Measurements from ENCODE around the gene BLVRB.

The BLVRB gene

DNA sequence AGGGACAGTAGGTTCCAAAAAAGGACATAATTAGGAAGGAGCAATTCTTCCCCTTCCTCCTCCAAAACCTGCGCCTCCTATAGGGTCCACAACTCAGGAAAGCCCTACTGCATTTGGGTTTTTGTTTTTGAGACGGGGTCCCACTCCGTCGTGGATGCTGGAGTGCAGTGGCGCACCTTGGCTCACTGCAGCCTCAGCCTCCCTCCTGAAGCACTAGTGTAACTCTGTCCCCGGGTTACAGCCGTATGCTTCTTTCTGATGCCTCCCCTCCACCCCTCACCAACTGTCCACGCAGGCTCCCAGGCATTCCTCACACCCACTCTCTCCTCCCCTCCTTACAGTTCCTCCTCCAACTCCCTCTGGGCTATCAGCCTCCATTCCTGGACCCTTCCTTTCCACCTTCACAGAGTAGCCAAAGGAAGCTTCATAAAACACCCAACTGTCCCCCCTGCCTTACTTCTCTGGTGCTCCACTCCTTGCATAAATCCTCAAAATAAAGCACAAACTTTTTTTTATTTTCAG lies 19.2 kb downstream of the BLVRB start:
- peak overlapping the region; percentile 17 for H2AFZ ChIP-seq (ENCODE audit: low read length)
- no peak overlapping the region for H3K4me2 ChIP-seq (ENCODE audit: insufficient read depth, low read length, poor library complexity, severe bottlenecking)
- H3K27ac ChIP-seq (replicated peaks; ENCODE audit: low read length) = peak overlapping the region; percentile 20
- no peak overlapping the region for H4K91ac ChIP-seq (ENCODE audit: low read depth, low read length, poor library complexity)
- H3K9me3 ChIP-seq (replicated peaks in 1 of 2; ENCODE audit: control insufficient read depth in 2 of 2, insufficient read depth in 1 of 2, low read depth in 1 of 2, low read length in 2 of 2) = no peaks in the 10 kb centered on the region
- DNase-seq (ENCODE audit: low spot score) = no peak
- H3K27me3 ChIP-seq (ENCODE audit: control insufficient read depth in 3 of 3, insufficient read depth in 3 of 3, low read depth in 1 of 3, low read length in 3 of 3) = no peaks in the 10 kb centered on the region
- no peak overlapping the region for H2BK5ac ChIP-seq (ENCODE audit: low read length)
- peak overlapping the region; percentile 82 for H3K18ac ChIP-seq (ENCODE audit: low read length)
- no peak overlapping the region for H3K4ac ChIP-seq (ENCODE audit: low read length)
- no peak overlapping the region for H3K14ac ChIP-seq (ENCODE audit: low read length)
- H2BK12ac ChIP-seq (ENCODE audit: low read length) = no peak overlapping the region
- peak overlapping the region; percentile 70 for H2BK15ac ChIP-seq (ENCODE audit: low read length)
- peaks cover 11% of the 10 kb centered on the region for H3K79me1 ChIP-seq (ENCODE audit: low read depth, low read length)
- no CpG with 5 or more reads among the region's 8 CpGs for WGBS, 2 donors (ENCODE audit: extremely low coverage in 2 of 2, insufficient read length in 2 of 2, insufficient replicate concordance in 1 of 2)
- H2AK5ac ChIP-seq (ENCODE audit: low read depth, low read length) = peak overlapping the region; percentile 85
- no peak overlapping the region for H3K9ac ChIP-seq (ENCODE audit: low read depth, low read length, poor library complexity)
- peaks cover 6 to 14% of the 10 kb centered on the region in 2 donors for H3K36me3 ChIP-seq (replicated peaks in 1 of 2; ENCODE audit: control insufficient read depth in 2 of 2, insufficient read depth in 2 of 2, low read length in 2 of 2)
- no peak overlapping the region for H4K8ac ChIP-seq (ENCODE audit: low read depth, low read length)
- peak overlapping the region; percentile 29 for H3K23ac ChIP-seq (ENCODE audit: low read depth, low read length, poor library complexity)
- H3K4me3 ChIP-seq (ENCODE audit: low read length in 2 of 2) = no peak overlapping the region
- H3K4me1 ChIP-seq (ENCODE audit: control insufficient read depth in 2 of 2, insufficient read depth in 1 of 2, low read depth in 1 of 2, low read length in 2 of 2) = peaks cover 15 to 32% of the 10 kb centered on the region in 2 donors
- peak overlapping the region; percentile 13 for H2BK120ac ChIP-seq (ENCODE audit: low read depth, low read length)

DNA sequence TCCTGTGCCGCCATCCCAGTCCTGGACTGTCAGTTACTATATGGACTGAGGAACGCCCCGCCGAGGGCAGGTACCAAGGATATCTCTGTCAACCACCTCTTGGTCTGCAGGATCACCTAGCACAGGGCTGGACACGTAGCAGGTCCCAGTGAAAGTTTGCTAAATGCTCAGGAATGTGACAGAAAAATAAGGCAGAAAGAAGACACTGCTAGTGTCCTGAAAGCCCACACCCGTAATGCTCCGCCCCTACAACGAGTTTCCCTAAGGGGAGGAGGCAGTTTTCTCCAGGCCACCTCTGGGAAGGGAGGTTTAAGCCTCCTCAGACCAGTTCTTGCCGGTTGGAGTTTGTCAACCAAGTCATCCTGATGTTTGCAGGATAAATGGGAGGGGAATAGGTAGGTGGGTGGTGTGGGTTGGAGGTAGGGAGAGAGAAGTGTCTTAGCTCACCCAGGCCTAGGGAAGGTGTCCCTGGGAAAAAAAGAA lies 19.7 kb downstream of the BLVRB start:
- Histone ChIP-seq H3K4ac (ENCODE audit: low read length) (no peak overlapping the region), H3K79me1 (ENCODE audit: low read depth, low read length) (peaks cover 11% of the 10 kb centered on the region), H3K4me2 (ENCODE audit: insufficient read depth, low read length, poor library complexity, severe bottlenecking) (no peak overlapping the region), H2BK5ac (ENCODE audit: low read length) (peak overlapping the region; percentile 4), H4K8ac (ENCODE audit: low read depth, low read length) (no peak overlapping the region), H2BK12ac (ENCODE audit: low read length) (peak overlapping the region; percentile 3), H2BK15ac (ENCODE audit: low read length) (no peak overlapping the region), H3K9ac (ENCODE audit: low read depth, low read length, poor library complexity) (no peak overlapping the region), H4K91ac (ENCODE audit: low read depth, low read length, poor library complexity) (no peak overlapping the region), H3K23ac (ENCODE audit: low read depth, low read length, poor library complexity) (peak overlapping the region; percentile 29), H3K9me3 (replicated peaks in 1 of 2; ENCODE audit: control insufficient read depth in 2 of 2, insufficient read depth in 1 of 2, low read depth in 1 of 2, low read length in 2 of 2) (no peaks in the 10 kb centered on the region), H3K4me3 (ENCODE audit: low read length in 2 of 2) (no peak overlapping the region), H2AFZ (ENCODE audit: low read length) (peak overlapping the region; percentile 17), H3K18ac (ENCODE audit: low read length) (peak overlapping the region; percentile 2), H3K4me1 (ENCODE audit: control insufficient read depth in 2 of 2, insufficient read depth in 1 of 2, low read depth in 1 of 2, low read length in 2 of 2) (peaks cover 15 to 37% of the 10 kb centered on the region in 2 donors), H3K36me3 (replicated peaks in 1 of 2; ENCODE audit: control insufficient read depth in 2 of 2, insufficient read depth in 2 of 2, low read length in 2 of 2) (peaks cover 11 to 19% of the 10 kb centered on the region in 2 donors), H2BK120ac (ENCODE audit: low read depth, low read length) (no peak overlapping the region), H3K14ac (ENCODE audit: low read length) (no peak overlapping the region), H3K27ac (replicated peaks; ENCODE audit: low read length) (peak overlapping the region; percentile 61), H3K27me3 (ENCODE audit: control insufficient read depth in 3 of 3, insufficient read depth in 3 of 3, low read depth in 1 of 3, low read length in 3 of 3) (no peaks in the 10 kb centered on the region), H2AK5ac (ENCODE audit: low read depth, low read length) (no peak overlapping the region)
- WGBS, 2 donors (ENCODE audit: extremely low coverage in 2 of 2, insufficient read length in 2 of 2, insufficient replicate concordance in 1 of 2) = no CpG with 5 or more reads among the region's 9 CpGs
- DNase-seq (ENCODE audit: low spot score) = no peak

DNA sequence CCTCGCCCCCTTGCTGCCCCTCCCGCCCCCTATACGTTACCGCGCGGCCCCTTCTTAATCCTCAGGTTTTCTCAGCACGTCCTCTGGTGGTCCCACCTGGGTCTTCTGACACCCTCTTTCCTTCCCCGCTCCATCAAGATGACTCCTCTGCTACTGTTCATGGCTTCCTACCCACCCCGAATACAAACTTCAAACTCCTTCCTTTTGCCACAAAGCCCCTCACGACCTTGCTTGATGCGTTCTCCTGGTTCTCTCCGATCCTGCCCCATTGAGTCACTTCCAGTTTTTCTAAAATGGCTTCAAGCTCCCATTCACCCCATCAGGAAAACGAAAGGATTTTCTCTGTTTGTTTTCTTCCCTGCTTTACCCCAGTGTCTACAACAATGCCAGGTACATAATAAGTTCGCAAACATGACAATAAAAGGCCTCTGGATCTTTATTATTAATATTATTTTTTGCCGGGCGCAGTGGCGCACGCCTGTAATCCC lies 20.7 kb downstream of the BLVRB start:
- peak overlapping the region; percentile 99 for H2AFZ ChIP-seq (ENCODE audit: low read length)
- peak overlapping the region; percentile 49 to 99 for H3K4me3 ChIP-seq (ENCODE audit: low read length in 2 of 2)
- no peak for DNase-seq (ENCODE audit: low spot score)
- peaks cover 11% of the 10 kb centered on the region for H3K79me1 ChIP-seq (ENCODE audit: low read depth, low read length)
- H2BK5ac ChIP-seq (ENCODE audit: low read length) = no peak overlapping the region
- H3K23ac ChIP-seq (ENCODE audit: low read depth, low read length, poor library complexity) = no peak overlapping the region
- H4K91ac ChIP-seq (ENCODE audit: low read depth, low read length, poor library complexity) = no peak overlapping the region
- H3K18ac ChIP-seq (ENCODE audit: low read length) = peak overlapping the region; percentile 46
- H3K4me1 ChIP-seq (ENCODE audit: control insufficient read depth in 2 of 2, insufficient read depth in 1 of 2, low read depth in 1 of 2, low read length in 2 of 2) = peaks cover 15 to 37% of the 10 kb centered on the region in 2 donors
- peaks cover 16 to 28% of the 10 kb centered on the region in 2 donors for H3K36me3 ChIP-seq (replicated peaks in 1 of 2; ENCODE audit: control insufficient read depth in 2 of 2, insufficient read depth in 2 of 2, low read length in 2 of 2)
- H3K9me3 ChIP-seq (replicated peaks in 1 of 2; ENCODE audit: control insufficient read depth in 2 of 2, insufficient read depth in 1 of 2, low read depth in 1 of 2, low read length in 2 of 2) = no peaks in the 10 kb centered on the region
- H3K4ac ChIP-seq (ENCODE audit: low read length) = no peak overlapping the region
- H3K27me3 ChIP-seq (ENCODE audit: control insufficient read depth in 3 of 3, insufficient read depth in 3 of 3, low read depth in 1 of 3, low read length in 3 of 3) = no peaks in the 10 kb centered on the region
- no peak overlapping the region for H2BK120ac ChIP-seq (ENCODE audit: low read depth, low read length)
- peak overlapping the region; percentile 56 for H3K4me2 ChIP-seq (ENCODE audit: insufficient read depth, low read length, poor library complexity, severe bottlenecking)
- no peak overlapping the region for H2BK15ac ChIP-seq (ENCODE audit: low read length)
- H2BK12ac ChIP-seq (ENCODE audit: low read length) = no peak overlapping the region
- peak overlapping the region; percentile 93 for H3K27ac ChIP-seq (replicated peaks; ENCODE audit: low read length)
- no peak overlapping the region for H3K9ac ChIP-seq (ENCODE audit: low read depth, low read length, poor library complexity)
- no CpG with 5 or more reads among the region's 18 CpGs for WGBS, 2 donors (ENCODE audit: extremely low coverage in 2 of 2, insufficient read length in 2 of 2, insufficient replicate concordance in 1 of 2)
- no peak overlapping the region for H2AK5ac ChIP-seq (ENCODE audit: low read depth, low read length)
- no peak overlapping the region for H3K14ac ChIP-seq (ENCODE audit: low read length)
- no peak overlapping the region for H4K8ac ChIP-seq (ENCODE audit: low read depth, low read length)

DNA sequence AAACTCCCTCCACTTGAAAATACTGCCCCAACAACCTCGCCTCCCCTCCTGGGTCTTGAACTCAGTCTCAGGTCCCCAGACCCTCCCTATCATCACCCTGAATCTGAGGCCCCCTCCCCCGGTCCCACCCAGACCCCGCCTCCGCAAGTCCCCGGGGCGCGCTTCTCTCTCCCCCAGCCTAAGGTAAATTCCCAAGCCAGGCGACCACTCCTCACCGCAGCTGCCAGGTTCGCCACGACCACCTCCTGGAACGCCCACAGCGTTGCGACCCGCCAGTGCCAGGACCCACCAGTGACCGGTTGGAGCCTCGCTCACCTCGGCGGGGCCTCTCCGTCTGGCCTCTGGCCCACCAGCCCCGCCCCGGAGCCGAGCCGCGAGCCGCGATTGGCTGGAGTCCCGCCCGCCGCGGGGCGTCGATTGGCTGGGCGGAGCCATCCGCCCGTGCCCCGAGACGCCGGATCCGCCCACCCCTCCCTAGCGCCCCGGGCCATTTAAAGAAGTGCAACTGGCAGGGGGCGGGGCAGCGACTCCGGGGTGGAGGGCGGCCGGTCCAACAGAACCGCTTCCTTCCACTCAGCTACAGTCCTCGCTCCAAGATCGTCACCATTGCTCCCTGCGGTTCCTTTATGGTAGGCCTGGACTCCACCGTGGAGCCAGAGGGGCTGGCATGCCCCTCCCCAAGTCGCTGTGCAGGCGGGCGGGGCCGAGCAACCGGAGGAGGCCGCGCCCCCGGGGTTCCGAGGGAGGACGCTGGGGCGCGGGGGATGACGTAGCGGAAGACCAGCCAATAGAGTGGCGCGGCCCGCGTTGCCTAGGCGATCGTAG lies 21.3 kb downstream of the BLVRB start, which contains the start of gene SERTAD3:
Gene SERTAD3, minus strand, starts transcription at position 336 of the 825 bp plus-strand sequence. CDS start 2,255 bp downstream, outside the sequence.
- DNase-seq (ENCODE audit: low spot score) = peak; percentile 97
- no peak within 1 kb of the TSS for H2BK12ac ChIP-seq (ENCODE audit: low read length)
- no peak within 1 kb of the TSS for H2BK5ac ChIP-seq (ENCODE audit: low read length)
- H3K9ac ChIP-seq (ENCODE audit: low read depth, low read length, poor library complexity) = peak within 1 kb of the TSS; percentile 91
- H3K36me3 ChIP-seq (replicated peaks in 1 of 2; ENCODE audit: control insufficient read depth in 2 of 2, insufficient read depth in 2 of 2, low read length in 2 of 2) = peaks cover 16 to 29% of the 10 kb centered on the region in 2 donors
- no peak within 1 kb of the TSS for H4K91ac ChIP-seq (ENCODE audit: low read depth, low read length, poor library complexity)
- no peak within 1 kb of the TSS for H3K14ac ChIP-seq (ENCODE audit: low read length)
- peak within 1 kb of the TSS; percentile 96 to 99 for H3K4me3 ChIP-seq (ENCODE audit: low read length in 2 of 2)
- H3K27me3 ChIP-seq (ENCODE audit: control insufficient read depth in 3 of 3, insufficient read depth in 3 of 3, low read depth in 1 of 3, low read length in 3 of 3) = no peaks in the 10 kb centered on the region
- no peaks in the 10 kb centered on the region for H3K9me3 ChIP-seq (replicated peaks in 1 of 2; ENCODE audit: control insufficient read depth in 2 of 2, insufficient read depth in 1 of 2, low read depth in 1 of 2, low read length in 2 of 2)
- peak within 1 kb of the TSS; percentile 99 for H2AFZ ChIP-seq (ENCODE audit: low read length)
- H4K8ac ChIP-seq (ENCODE audit: low read depth, low read length) = no peak within 1 kb of the TSS
- peaks cover 15 to 37% of the 10 kb centered on the region in 2 donors for H3K4me1 ChIP-seq (ENCODE audit: control insufficient read depth in 2 of 2, insufficient read depth in 1 of 2, low read depth in 1 of 2, low read length in 2 of 2)
- peak within 1 kb of the TSS; percentile 5 for H2AK5ac ChIP-seq (ENCODE audit: low read depth, low read length)
- WGBS, 2 donors (ENCODE audit: extremely low coverage in 2 of 2, insufficient read length in 2 of 2, insufficient replicate concordance in 1 of 2) = no CpG with 5 or more reads among the region's 72 CpGs
- peak within 1 kb of the TSS; percentile 93 for H3K27ac ChIP-seq (replicated peaks; ENCODE audit: low read length)
- peak within 1 kb of the TSS; percentile 97 for H3K23ac ChIP-seq (ENCODE audit: low read depth, low read length, poor library complexity)
- H2BK120ac ChIP-seq (ENCODE audit: low read depth, low read length) = no peak within 1 kb of the TSS
- H2BK15ac ChIP-seq (ENCODE audit: low read length) = no peak within 1 kb of the TSS
- no peak within 1 kb of the TSS for H3K4ac ChIP-seq (ENCODE audit: low read length)
- H3K4me2 ChIP-seq (ENCODE audit: insufficient read depth, low read length, poor library complexity, severe bottlenecking) = peak within 1 kb of the TSS; percentile 61
- H3K79me1 ChIP-seq (ENCODE audit: low read depth, low read length) = peaks cover 11% of the 10 kb centered on the region
- H3K18ac ChIP-seq (ENCODE audit: low read length) = peak within 1 kb of the TSS; percentile 99

Measured in neuronal stem cell (in vitro differentiated cells).